MM.1S (cell line): ENCODE data around the gene SNX20.

Experiments used
- DNase-seq: peaks from one replicate; pipeline ENCODE4 v3.0.0-alpha.2; 2015
- H2AFZ ChIP-seq: fragments of 300-600 bp; sonication (generic); 2 replicates; pipeline ENCODE4 v1.6.0; 2016; ENCODE audit warnings: antibody characterized with exemption, low read length
- H3F3A ChIP-seq: fragments of 300-600 bp; sonication (generic); 2 replicates; pipeline ENCODE4 v1.6.1; 2016; ENCODE audit warnings: mild to moderate bottlenecking, antibody characterized with exemption, low read length, moderate library complexity, mixed read lengths; ENCODE audit not compliant: insufficient read depth
- H3K27ac ChIP-seq: fragments of 300-600 bp; sonication (generic); 2 replicates; pipeline ENCODE4 v1.5.1; 2016; ENCODE audit warnings: mild to moderate bottlenecking, low read length
- H3K27me3 ChIP-seq: fragments of 300-600 bp; sonication (generic); replicated peaks from 2 replicates; pipeline ENCODE4 v1.6.0; 2016; ENCODE audit warnings: low read length; ENCODE audit not compliant: insufficient read depth
- H3K36me3 ChIP-seq: fragments of 300-600 bp; sonication (generic); replicated peaks from 2 replicates; pipeline ENCODE4 v1.6.1; 2016; ENCODE audit warnings: mild to moderate bottlenecking, low read length, mixed read lengths; ENCODE audit not compliant: insufficient read depth
- H3K4me1 ChIP-seq: fragments of 300-600 bp; sonication (generic); 2 replicates; pipeline ENCODE4 v1.6.1; 2016; ENCODE audit warnings: low read length, mixed read lengths
- H3K4me2 ChIP-seq: fragments of 300-600 bp; sonication (generic); 2 replicates; pipeline ENCODE4 v1.6.0; 2016; ENCODE audit warnings: low read depth, low read length
- H3K4me3 ChIP-seq: fragments of 300-600 bp; sonication (generic); 2 replicates; pipeline ENCODE4 v1.5.1; 2016; ENCODE audit warnings: low read length, mixed read lengths
- H3K79me2 ChIP-seq: fragments of 300-600 bp; sonication (generic); 2 replicates; pipeline ENCODE4 v1.6.1; 2016; ENCODE audit warnings: mixed run types, low read length, mixed read lengths
- H3K9ac ChIP-seq: fragments of 300-600 bp; sonication (generic); 2 replicates; pipeline ENCODE4 v1.6.1; 2016; ENCODE audit warnings: low read length, mixed read lengths
- H3K9me2 ChIP-seq: fragments of 300-600 bp; sonication (generic); replicated peaks from 2 replicates; pipeline ENCODE4 v1.6.1; 2016; ENCODE audit warnings: mild to moderate bottlenecking, low read length, mixed read lengths; ENCODE audit not compliant: insufficient read depth
- H3K9me3 ChIP-seq: fragments of 300-600 bp; sonication (generic); replicated peaks from 2 replicates; pipeline ENCODE4 v1.6.1; 2016; ENCODE audit warnings: mild to moderate bottlenecking, low read length, mixed read lengths; ENCODE audit not compliant: insufficient read depth
- H4K20me1 ChIP-seq: fragments of 300-600 bp; sonication (generic); 2 replicates; pipeline ENCODE4 v1.6.1; 2016; ENCODE audit warnings: mild to moderate bottlenecking, low read length, moderate library complexity, mixed read lengths; ENCODE audit not compliant: insufficient read depth
- EZH2 ChIP-seq: fragments of 300-600 bp; sonication (generic); optimal IDR thresholded peaks from 2 replicates; pipeline ENCODE3; 2017; ENCODE audit warnings: low read depth, mild to moderate bottlenecking, antibody characterized with exemption, low read length, mixed read lengths
- EZH2phosphoT487 ChIP-seq: fragments of 300-600 bp; sonication (generic); IDR thresholded peaks from 2 replicates; pipeline ENCODE4 v1.6.1; 2018; ENCODE audit warnings: antibody characterized with exemption, low read length
- TF ChIP-seq, protein P1 (sequence below): fragments of 300-600 bp; sonication (generic); IDR thresholded peaks from 2 replicates; pipeline ENCODE4 v1.5.1; 2016; ENCODE audit warnings: antibody characterized with exemption, low read length, mixed read lengths

The SNX20 gene

DNA sequence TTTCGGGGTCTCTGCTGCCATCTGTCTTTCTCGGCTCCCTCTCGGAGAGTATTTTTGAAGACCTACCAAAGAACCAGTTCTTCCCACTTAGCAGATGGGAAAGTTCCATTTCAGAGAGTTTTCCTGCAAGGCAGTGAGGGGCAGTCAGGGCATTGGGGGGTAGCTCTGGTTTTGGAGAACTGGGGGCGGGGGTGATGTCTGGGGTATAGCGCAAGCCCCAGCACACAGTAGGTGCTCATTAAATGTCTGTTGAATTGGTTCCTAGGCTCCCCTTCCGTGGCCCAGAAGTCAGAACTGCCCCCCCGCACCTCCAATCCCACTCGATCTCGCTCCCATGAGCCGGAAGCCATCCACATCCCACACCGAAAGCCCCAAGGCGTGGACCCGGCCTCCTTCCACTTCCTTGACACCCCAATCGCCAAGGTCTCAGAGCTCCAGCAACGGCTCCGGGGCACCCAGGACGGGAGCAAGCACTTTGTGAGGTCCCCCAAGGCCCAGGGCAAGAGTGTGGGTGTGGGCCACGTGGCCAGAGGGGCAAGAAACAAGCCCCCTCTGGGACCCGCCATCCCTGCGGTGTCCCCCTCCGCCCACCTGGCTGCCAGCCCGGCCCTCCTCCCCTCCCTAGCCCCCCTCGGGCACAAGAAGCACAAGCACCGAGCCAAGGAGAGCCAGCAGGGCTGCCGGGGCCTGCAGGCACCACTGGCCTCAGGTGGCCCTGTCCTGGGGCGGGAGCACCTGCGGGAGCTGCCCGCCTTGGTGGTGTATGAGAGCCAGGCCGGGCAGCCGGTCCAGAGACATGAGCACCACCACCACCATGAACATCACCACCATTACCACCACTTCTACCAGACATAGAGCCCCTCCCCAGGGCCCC is 47.9 kb downstream of the SNX20 start:
- H3K27me3 ChIP-seq: no peaks in the 10 kb centered on the region
- H3K9ac ChIP-seq: no peak overlapping the region
- no peaks in the 10 kb centered on the region for H3K36me3 ChIP-seq
- H3K9me2 ChIP-seq: no peaks in the 10 kb centered on the region
- no peaks in the 10 kb centered on the region for H3K79me2 ChIP-seq
- no peaks in the 10 kb centered on the region for H3K4me1 ChIP-seq
- H3K27ac ChIP-seq: no peak overlapping the region
- no peaks in the 10 kb centered on the region for H4K20me1 ChIP-seq
- DNase-seq: no peak
- TF ChIP-seq EZH2phosphoT487: no peak
- H3K4me3 ChIP-seq: no peak overlapping the region
- H2AFZ ChIP-seq: no peak overlapping the region
- H3K9me3 ChIP-seq: no peaks in the 10 kb centered on the region
- H3F3A ChIP-seq: no peaks in the 10 kb centered on the region
- H3K4me2 ChIP-seq: no peak overlapping the region

DNA sequence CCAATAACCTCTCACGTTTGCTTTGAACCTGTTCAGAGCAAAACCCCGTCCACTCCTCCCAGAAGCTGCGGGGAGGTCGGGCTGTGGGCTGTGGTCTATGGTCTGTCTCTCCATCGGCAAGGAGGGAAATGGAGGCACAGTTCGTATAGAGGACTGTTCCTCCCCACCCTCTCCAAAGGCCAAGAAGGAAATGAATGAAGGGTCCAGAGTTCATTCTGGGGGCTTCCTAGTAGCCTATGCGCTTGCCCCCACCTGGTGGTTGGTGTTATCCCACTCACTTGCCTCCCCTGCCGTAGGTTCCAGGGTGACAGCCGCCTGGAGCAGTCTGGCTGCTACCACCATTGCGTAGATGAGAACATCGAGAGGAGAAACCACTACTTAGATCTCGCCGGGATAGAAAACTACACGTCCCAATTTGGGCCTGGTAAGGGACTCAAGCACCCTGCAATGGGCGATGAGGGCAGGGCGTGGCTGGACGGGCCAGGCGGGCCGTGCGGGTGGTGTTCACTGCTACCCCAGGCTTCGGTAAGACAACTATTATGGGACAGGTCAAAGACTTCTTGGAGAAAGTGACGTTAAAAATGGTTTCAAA is 49.0 kb downstream of the SNX20 start:
- TF ChIP-seq EZH2 (no peak), EZH2phosphoT487 (no peak)
- TF ChIP-seq, protein P1, sequence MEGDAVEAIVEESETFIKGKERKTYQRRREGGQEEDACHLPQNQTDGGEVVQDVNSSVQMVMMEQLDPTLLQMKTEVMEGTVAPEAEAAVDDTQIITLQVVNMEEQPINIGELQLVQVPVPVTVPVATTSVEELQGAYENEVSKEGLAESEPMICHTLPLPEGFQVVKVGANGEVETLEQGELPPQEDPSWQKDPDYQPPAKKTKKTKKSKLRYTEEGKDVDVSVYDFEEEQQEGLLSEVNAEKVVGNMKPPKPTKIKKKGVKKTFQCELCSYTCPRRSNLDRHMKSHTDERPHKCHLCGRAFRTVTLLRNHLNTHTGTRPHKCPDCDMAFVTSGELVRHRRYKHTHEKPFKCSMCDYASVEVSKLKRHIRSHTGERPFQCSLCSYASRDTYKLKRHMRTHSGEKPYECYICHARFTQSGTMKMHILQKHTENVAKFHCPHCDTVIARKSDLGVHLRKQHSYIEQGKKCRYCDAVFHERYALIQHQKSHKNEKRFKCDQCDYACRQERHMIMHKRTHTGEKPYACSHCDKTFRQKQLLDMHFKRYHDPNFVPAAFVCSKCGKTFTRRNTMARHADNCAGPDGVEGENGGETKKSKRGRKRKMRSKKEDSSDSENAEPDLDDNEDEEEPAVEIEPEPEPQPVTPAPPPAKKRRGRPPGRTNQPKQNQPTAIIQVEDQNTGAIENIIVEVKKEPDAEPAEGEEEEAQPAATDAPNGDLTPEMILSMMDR: no peak
- Histone ChIP-seq H2AFZ (no peak overlapping the region), H3K4me2 (no peak overlapping the region), H3K4me3 (no peak overlapping the region), H3K9me3 (no peaks in the 10 kb centered on the region), H3K27ac (no peak overlapping the region), H3K79me2 (no peaks in the 10 kb centered on the region), H4K20me1 (no peaks in the 10 kb centered on the region), H3F3A (no peaks in the 10 kb centered on the region), H3K9me2 (no peaks in the 10 kb centered on the region), H3K4me1 (no peaks in the 10 kb centered on the region), H3K27me3 (no peaks in the 10 kb centered on the region), H3K9ac (no peak overlapping the region), H3K36me3 (no peaks in the 10 kb centered on the region)
- no peak for DNase-seq

DNA sequence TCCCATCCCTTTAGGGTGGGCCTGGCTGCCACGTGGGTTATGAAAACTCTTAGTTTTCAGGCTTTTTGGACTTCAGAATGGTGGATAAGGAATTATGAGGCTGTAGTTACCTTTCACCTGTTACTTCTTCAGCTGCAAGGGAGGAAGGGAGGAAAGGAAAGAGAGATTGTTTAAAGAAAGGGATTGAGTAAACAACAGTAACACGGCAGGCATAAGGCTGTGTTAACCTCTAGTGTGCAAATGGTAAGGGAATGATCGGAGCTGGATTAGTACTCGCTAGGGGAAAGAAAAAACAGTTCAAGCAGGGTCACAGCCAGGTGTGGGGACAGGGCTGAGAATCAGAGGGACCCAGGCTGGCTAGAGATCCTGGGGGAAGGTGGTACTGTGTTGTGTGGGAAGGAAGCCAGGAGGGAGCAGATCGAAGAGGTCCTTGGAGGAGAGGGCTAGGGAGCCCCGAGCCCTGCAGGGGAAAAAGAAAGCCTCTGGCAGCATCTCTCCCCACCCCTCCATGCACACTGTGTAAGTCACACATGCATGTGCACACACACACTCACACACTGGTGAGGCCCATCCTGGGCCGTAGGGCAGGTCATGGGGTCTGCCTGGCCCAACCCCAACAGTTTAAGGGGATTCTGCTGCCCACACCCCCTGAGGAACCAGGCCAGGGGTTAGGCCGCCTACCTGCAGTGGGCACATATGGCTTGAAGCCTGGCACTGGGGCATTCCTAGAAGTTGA is 49.7 kb downstream of the SNX20 start:
- H2AFZ ChIP-seq: no peak overlapping the region
- no peaks in the 10 kb centered on the region for H3K79me2 ChIP-seq
- H3K4me1 ChIP-seq: no peaks in the 10 kb centered on the region
- no peak overlapping the region for H3K4me2 ChIP-seq
- TF ChIP-seq, protein P1: no peak
- TF ChIP-seq EZH2phosphoT487 (no peak), EZH2 (no peak)
- no peaks in the 10 kb centered on the region for H3K9me2 ChIP-seq
- no peaks in the 10 kb centered on the region for H3K36me3 ChIP-seq
- H4K20me1 ChIP-seq: no peaks in the 10 kb centered on the region
- H3K9me3 ChIP-seq: no peaks in the 10 kb centered on the region
- no peak for DNase-seq
- no peak overlapping the region for H3K4me3 ChIP-seq
- no peaks in the 10 kb centered on the region for H3K27me3 ChIP-seq
- no peak overlapping the region for H3K9ac ChIP-seq
- H3F3A ChIP-seq: no peaks in the 10 kb centered on the region
- H3K27ac ChIP-seq: no peak overlapping the region
